HG03039 (cell line): ENCODE measurements around the gene MACROD1.

Source experiments
- ATAC-seq: cut with Tn5 transposase; IDR thresholded peaks from one replicate; pipeline ENCODE4 v1.9.1; 2021; ENCODE audit warnings: mild to moderate bottlenecking, moderate library complexity; ENCODE audit not compliant: unreplicated experiment

MACROD1 gene

DNA sequence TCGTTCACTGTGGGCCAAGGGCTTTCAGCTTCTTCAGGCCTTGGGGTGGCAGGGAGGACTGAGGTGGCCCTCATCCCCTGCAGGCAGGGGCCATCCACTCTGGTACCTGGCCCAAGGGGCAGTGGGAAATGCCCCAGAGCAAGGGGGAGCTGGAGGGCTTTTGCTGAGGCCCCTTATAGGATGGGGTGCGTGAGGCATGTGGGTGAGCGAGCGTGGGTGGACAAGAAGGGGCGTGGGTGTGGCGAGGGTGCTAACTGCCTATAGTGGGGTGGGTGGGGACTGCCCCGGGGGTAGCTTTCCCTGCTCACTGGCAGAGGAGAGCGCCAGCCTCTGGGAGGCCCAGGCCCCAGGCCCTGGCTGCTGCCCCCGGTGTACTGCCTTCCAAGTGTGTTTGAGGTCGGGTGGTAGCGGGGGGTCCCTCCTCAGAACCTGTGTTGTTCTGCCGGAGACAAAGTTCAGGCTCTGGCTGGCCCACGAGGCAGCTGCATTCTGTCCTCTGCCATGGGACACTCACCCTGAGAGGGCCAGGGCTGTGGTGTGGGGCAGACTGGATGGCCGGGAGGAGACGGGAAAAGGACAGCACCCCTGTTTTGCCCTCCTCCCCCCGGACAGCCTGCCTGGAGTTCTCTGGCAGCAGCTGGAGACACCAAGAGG, 126.8 kb downstream of the MACROD1 start:
- no peak for ATAC-seq

DNA sequence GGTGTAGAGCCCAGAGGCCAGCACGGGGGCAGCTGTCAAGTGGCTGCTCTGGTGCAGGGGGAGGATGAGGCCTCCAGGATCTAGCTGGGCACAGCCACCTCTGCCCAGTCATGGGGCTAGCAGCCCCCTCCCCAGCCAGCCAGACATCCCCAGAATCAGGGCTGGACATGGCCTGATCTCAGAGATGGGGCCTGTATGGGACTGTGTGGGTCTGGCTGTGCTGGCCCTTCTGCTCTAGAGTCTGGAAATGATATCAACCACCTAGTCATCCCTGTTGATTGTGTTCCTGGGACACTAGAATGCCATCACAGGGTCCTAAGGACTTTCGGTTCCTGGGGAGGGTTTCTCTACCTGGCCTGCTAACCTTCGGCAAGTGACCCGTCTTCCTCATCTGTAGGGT, 127.4 kb downstream of the MACROD1 start:
- no peak for ATAC-seq

GRCh38 chr11:64037027-64037634, 128.8 kb downstream of the MACROD1 start:
- ATAC-seq, result no peak

DNA sequence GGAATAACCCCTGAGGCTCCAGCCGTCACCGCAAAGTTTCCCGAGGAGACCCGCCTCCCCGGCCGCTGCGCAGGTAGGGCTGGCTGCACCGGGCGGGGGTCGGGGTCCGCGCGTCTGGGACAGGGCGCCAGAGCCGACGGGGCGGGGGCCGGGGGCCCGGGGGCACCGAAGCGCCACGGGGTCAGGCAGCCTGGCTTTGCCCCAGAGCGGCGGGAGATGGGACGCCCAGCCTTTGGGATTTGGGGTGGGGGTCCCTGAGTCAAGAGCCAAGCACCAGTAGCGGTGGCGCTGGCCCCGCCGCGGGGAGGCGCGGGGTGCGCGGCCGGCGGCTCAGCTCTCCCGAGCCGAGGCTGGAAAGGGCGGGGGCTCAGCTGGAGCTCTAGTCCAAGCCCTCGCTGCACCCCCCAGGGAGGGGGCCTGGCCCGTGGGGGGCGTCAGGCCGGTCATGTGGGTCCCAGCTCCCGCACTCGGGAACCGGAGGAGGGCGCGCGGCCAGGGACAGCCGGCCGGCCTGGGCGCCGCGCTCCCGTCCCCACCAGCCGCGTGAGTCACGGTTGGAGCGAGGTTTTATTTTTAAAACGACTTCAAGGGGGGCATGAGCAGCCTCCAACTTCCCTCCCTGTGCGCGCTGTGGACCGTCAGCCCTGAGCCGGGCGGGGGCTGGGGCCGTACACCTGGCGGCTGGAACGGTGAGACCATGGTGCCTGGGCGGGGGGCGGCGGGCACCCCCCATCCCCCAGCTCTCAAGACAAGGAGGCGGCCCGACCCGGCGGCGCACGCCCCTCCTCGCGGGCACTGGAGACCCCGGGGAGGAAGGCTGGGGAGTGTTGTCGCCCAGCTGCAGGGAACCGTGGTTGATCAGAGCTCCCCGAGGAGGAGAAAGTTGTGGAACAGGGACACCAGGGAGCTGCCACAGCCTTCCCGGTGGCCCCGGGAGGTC, 129.6 kb downstream of the MACROD1 start:
- no peak for ATAC-seq

- ATAC-seq, result no peak
Observed at GRCh38 chr11:64035576-64035975, 130.3 kb downstream of the MACROD1 start, which contains the start of gene FLRT1. Gene FLRT1, plus strand, starts transcription at chr11:64035931. Its CDS starts 80,337 bp downstream, at chr11:64116268.

DNA sequence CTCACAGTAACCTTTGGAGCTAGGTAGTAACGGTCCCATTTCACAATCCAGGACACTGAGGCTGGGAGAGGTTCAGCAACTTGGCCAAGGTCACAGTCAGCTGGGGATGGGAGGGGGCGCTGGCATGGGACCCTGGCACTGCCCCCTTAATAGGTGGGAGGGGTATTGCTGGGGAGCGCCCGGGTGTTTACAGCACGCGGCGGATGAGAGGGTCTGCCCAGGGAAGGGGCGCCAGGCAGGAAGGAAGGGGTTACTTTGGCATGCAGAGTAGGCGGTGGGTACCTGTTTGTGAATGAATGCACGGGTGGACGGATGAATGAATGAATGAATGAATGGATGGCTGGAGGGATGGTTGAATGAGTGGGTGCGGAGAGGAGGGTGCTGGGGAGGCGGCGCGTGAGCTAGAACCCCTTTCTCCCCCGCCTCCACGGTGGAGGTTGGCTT, 130.8 kb downstream of the MACROD1 start:
- no peak for ATAC-seq

GRCh38 chr11:64034411-64034811, 131.5 kb downstream of the MACROD1 start:
- ATAC-seq, result no peak

- no peak for ATAC-seq
Observed at GRCh38 chr11:64032050-64032449, 133.9 kb downstream of the MACROD1 start.

DNA sequence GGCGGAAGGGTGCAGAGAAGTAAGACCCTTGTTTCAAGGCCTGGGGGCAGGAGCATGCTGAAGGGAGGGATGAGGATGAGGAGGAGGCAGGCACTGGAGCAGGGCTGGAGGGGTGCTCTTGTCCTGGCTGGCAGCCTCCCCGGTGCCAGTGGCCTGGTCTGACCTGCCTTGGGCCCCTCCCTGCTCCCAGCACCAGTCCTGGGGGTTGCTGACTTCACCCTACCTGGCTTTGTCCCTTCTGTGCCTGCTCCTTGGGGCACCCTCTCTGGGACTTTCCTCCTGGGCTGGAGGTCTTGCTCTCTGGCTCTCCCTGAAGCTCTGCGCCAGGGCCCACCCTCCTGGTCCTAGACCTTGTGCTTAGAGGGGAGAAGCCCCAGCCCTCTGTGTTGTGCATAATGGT, 134.9 kb downstream of the MACROD1 start:
- ATAC-seq, result no peak

- ATAC-seq, result no peak
Observed at GRCh38 chr11:64029773-64030172, 136.1 kb downstream of the MACROD1 start.

- no peak for ATAC-seq
Observed at GRCh38 chr11:64028398-64029115, 137.4 kb downstream of the MACROD1 start.

- no peak for ATAC-seq
Observed at GRCh38 chr11:64027651-64028397, 138.1 kb downstream of the MACROD1 start.

DNA sequence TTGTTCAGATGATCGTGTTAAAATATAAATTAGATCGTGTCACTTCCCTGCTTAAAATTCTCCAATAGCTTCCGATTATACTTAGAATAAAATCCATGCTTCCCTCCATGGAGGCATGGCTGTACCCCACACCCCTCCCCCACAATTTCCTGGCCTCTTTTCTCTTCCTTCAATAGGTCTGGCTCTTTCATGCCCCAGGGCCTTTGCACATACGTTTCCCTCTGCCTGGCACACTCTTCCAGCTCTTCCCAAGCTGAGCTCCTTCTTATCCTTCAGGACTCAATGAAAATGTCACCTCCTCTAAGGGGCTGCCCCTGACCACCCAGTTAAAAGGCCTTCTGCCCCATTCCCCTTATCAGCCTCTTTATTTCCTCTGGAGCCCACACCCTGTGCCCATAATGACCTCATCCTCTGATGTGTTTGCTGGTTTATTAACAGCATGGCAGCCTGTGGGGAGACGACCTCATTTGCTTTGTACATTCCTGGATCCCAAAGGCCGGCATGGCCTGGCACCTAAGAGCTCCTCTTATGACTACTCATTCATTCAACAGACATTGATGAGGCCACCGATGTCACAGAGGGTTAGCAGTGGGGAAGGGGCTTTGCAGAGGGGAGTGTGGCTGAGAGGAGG, 139.2 kb downstream of the MACROD1 start:
- no peak for ATAC-seq

DNA sequence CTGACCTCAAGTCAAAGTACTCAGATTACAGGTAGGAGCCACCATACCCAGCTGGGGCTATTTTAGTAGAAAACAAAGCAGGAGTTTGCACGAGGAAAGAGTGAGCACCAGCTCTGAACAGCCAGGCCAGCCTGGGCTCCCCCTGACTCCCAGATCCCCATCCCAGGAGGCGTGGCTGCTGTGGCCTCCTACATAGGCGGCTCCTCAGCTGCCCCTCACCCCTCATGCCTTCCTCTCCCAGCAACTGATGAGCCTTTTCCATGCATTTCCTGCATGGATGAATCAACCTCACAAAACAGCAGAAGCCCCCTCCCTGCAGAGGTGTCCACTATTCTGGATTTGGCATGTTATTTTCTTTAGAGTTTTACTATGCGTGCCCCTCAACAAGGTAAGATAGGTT, 140.7 kb downstream of the MACROD1 start:
- no peak for ATAC-seq

- no peak for ATAC-seq
Observed at GRCh38 chr11:64023712-64024710, 141.9 kb downstream of the MACROD1 start.

DNA sequence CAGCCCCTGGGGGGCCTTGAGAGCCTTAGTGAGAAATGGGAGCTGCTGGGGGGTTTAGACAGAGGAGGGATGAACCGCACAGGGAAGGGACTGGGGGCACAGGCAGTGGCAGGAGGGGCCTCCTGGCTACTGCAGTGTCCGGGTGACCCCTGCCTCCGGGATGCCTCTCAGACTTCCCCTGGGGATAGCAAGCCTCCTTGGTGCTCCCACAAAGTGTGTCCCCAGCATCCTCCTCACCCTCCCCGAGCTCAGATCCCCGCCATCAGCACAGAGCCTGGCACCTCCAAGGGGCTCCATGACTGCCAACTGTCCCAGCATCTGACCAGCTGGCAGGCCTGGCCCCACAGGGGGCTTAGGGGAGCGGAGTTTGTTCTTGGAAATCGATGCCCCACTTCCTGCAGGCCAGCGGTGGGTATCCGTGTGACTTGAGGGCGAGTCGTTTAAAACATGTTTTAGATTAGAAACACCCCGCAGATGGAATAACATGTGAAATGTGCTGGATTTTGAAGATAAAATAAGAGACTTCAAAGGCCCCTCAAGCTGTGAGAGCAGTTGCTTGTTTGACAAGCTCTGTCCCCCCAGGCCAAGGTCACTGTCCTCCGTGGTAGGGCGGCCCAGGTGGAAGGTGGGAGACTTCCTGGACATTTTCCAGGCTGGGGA, 143.7 kb downstream of the MACROD1 start:
- ATAC-seq, result no peak

GRCh38 chr11:64021757-64022093, 144.2 kb downstream of the MACROD1 start:
- ATAC-seq, result no peak
